Suprapubic skin (tissue), 3 donors: Measurements from ENCODE around the gene SEMA3A.

ENCODE experiments used
- POLR2A ChIP-seq, 2 donors: fragments of 450-650 bp; IDR thresholded peaks; one replicate each; pipeline ENCODE4 v1.6.1; 2017; ENCODE audit warnings: antibody characterized with exemption in 2 of 2, mild to moderate bottlenecking in 2 of 2, moderate library complexity in 2 of 2
- TF ChIP-seq, protein P1 (sequence below), 2 donors: fragments of 200-600 bp in 1 of 2; fragments of 450-650 bp in 1 of 2; sonication (generic) in 1 of 2; IDR thresholded peaks; one replicate each; pipeline ENCODE4 v1.5.1; 2016 to 2019; ENCODE audit warnings: antibody characterized with exemption in 2 of 2, mild to moderate bottlenecking in 1 of 2, moderate library complexity in 1 of 2

DNA sequence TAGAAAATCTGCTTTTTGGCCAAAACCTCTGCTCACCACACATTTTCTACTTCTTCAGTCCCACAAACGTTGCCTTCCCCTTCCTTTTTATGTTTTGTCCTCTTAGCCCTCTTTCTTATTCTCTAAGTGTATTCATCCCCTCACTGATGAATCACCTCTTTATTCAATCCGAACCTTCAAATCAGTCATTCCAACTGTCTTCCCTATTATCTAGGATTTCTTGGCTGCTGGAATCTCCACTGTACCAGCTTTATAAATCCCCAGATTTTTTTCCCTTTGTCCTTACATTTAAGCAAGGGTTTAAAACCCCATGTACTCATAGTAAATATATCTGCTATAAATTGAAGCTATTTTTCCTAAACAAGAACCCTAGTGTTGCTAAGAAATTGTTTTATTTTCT lies 176.9 kb downstream of the SEMA3A start:
- TF ChIP-seq, protein P1, sequence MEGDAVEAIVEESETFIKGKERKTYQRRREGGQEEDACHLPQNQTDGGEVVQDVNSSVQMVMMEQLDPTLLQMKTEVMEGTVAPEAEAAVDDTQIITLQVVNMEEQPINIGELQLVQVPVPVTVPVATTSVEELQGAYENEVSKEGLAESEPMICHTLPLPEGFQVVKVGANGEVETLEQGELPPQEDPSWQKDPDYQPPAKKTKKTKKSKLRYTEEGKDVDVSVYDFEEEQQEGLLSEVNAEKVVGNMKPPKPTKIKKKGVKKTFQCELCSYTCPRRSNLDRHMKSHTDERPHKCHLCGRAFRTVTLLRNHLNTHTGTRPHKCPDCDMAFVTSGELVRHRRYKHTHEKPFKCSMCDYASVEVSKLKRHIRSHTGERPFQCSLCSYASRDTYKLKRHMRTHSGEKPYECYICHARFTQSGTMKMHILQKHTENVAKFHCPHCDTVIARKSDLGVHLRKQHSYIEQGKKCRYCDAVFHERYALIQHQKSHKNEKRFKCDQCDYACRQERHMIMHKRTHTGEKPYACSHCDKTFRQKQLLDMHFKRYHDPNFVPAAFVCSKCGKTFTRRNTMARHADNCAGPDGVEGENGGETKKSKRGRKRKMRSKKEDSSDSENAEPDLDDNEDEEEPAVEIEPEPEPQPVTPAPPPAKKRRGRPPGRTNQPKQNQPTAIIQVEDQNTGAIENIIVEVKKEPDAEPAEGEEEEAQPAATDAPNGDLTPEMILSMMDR (IDR thresholded peaks at IDR 0.05) = no peak
- TF ChIP-seq POLR2A (IDR thresholded peaks at IDR 0.05) = no peak
